GM12874 (cell line): ENCODE data around the gene DCAF8L2.

Source experiments
- CTCF ChIP-seq: IDR thresholded peaks from 2 replicates; pipeline ENCODE4 v1.5.1; 2011; ENCODE audit warnings: low read depth, mild to moderate bottlenecking, control low read depth, low read length, moderate library complexity; ENCODE audit not compliant: insufficient read depth

DCAF8L2 gene

GRCh38 chrX:27583976-27584375 is 6.2 kb upstream of the DCAF8L2 start:
- no peak for TF ChIP-seq CTCF

- TF ChIP-seq CTCF = no peak
Observed at GRCh38 chrX:27591938-27592337, 1.8 kb downstream of the DCAF8L2 start.

GRCh38 chrX:27597508-27597907 is 7.4 kb downstream of the DCAF8L2 start:
- no peak for TF ChIP-seq CTCF

GRCh38 chrX:27598312-27598711 is 8.2 kb downstream of the DCAF8L2 start:
- TF ChIP-seq CTCF = no peak

- no peak for TF ChIP-seq CTCF
Observed at GRCh38 chrX:27599928-27600327, 9.8 kb downstream of the DCAF8L2 start.

GRCh38 chrX:27600686-27601085 is 10.5 kb downstream of the DCAF8L2 start:
- no peak for TF ChIP-seq CTCF

GRCh38 chrX:27608671-27609070 is 18.5 kb downstream of the DCAF8L2 start:
- TF ChIP-seq CTCF = no peak

GRCh38 chrX:27619459-27619858 is 29.3 kb downstream of the DCAF8L2 start:
- no peak for TF ChIP-seq CTCF
